OCI-LY3 (cell line): ENCODE results near the gene CMTM4.

ENCODE experiments used
- CTCF ChIP-seq: fragments of 200-600, 300-600 bp; sonication (generic); IDR thresholded peaks from 2 replicates; pipeline ENCODE4 v1.5.1; 2014; ENCODE audit warnings: antibody characterized with exemption, low read length, low read depth
- EZH2phosphoT487 ChIP-seq: fragments of 200-600 bp; shearing (Covaris generic); IDR thresholded peaks from 2 replicates; pipeline ENCODE4 v1.6.1; 2018; ENCODE audit warnings: antibody characterized with exemption, mixed run types, low read depth

- TF ChIP-seq CTCF (no peak), EZH2phosphoT487 (no peak)
These were observed 44.6 kb downstream of the CMTM4 start for GRCh38 chr16:66651965-66652364.
